AG10803 (cell line): ENCODE measurements around the gene CPT1B.
"Not testable (repeated sequence)": the region's sequence is repeated elsewhere in the genome, so short reads cannot be mapped to it uniquely, and the experiment has no call there.

ENCODE experiments used
- DNase-seq: peaks from one replicate; pipeline ENCODE4 v3.0.0; 2010; ENCODE audit warnings: low read depth
- H3K4me3 ChIP-seq: 2 replicates; pipeline ENCODE4 v1.5.1; 2011; ENCODE audit warnings: mild to moderate bottlenecking, low read length, control low read depth
- TF ChIP-seq, protein P1 (sequence below): conservative IDR thresholded peaks from 2 replicates; pipeline ENCODE4 v1.5.1; 2011; ENCODE audit warnings: mild to moderate bottlenecking, low read length, control low read depth, inconsistent platforms

The CPT1B gene

GRCh38 chr22:50540381-50540780 lies 37.8 kb downstream of the CPT1B start:
- TF ChIP-seq, protein P1, sequence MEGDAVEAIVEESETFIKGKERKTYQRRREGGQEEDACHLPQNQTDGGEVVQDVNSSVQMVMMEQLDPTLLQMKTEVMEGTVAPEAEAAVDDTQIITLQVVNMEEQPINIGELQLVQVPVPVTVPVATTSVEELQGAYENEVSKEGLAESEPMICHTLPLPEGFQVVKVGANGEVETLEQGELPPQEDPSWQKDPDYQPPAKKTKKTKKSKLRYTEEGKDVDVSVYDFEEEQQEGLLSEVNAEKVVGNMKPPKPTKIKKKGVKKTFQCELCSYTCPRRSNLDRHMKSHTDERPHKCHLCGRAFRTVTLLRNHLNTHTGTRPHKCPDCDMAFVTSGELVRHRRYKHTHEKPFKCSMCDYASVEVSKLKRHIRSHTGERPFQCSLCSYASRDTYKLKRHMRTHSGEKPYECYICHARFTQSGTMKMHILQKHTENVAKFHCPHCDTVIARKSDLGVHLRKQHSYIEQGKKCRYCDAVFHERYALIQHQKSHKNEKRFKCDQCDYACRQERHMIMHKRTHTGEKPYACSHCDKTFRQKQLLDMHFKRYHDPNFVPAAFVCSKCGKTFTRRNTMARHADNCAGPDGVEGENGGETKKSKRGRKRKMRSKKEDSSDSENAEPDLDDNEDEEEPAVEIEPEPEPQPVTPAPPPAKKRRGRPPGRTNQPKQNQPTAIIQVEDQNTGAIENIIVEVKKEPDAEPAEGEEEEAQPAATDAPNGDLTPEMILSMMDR = no peak
- DNase-seq = no peak
- no peak overlapping the region for H3K4me3 ChIP-seq

GRCh38 chr22:50537765-50538164 lies 40.5 kb downstream of the CPT1B start:
- H3K4me3 ChIP-seq = no peak overlapping the region
- DNase-seq = no peak
- TF ChIP-seq, protein P1 = no peak

DNA sequence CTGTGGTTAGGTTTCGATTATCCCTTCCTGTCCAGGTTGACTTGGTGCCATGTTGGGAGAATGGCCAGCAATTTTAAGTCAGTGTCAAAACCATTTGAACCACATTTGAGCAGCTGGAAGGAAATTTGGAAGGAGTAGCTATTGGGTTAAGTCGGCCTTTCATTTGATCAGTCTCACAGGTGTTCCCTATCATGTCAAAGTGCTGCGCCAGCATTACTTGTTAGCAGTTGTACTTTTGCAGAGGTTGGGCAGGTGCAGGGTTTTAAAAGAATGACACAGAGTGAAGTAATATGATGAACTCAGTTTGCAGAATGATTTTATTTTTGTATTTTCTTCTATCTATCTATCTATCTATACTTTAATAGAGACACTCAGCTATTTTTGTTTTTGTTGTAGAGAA lies 42.0 kb downstream of the CPT1B start:
- DNase-seq = no peak
- H3K4me3 ChIP-seq = no peak overlapping the region
- TF ChIP-seq, protein P1 = no peak

- H3K4me3 ChIP-seq = no peak overlapping the region
- TF ChIP-seq, protein P1 = no peak
- DNase-seq = no peak
These were observed 43.1 kb downstream of the CPT1B start for GRCh38 chr22:50535113-50535512.

GRCh38 chr22:50533856-50534711 lies 44.1 kb downstream of the CPT1B start:
- H3K4me3 ChIP-seq = not testable (repeated sequence)
- peak; percentile 50 for DNase-seq

DNA sequence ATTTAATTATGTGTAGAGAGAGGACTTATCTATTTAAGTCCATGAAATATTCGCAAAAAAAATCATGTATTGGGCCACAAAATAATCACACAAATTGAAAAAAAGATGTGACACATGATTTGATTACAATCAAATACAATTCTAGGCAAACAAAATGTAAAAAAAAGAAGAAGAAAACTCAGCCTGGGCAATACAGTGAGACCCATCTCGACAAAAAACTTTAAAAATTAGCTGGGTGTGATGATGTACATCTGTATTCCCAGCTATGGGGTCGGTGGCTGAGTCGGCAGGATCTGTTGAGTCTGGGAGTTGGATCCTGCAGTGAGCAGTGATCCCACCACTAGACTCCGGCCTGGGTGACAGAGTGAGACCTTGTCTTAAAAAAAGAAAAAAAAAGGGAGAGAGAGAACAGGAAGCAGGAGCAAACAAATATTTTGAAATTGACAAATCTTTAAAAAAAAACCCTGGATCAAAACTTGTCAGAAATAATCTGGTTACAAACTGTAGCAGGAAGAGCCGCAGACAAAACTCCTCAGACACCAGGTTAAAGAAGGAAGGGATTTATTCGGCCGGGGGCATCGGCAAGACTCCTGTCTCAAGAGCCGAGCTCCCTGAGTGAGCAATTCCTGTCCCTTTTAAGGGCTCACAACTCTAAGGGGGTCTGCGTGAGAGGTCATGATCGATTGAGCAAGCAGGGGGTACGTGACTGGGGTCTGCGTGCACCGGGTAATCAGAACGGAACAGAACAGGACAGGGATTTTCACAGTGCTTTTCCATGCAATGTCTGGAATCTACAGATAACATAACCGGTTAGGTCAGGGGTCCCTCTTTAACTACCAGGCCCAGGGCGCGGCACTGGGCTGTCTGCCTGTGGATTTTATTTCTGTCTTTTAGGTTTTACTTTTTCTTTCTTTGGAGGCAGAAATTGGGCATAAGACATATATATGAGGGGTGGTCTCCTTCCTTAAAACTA lies 45.1 kb downstream of the CPT1B start:
- DNase-seq = no peak
- TF ChIP-seq, protein P1 = no peak
- H3K4me3 ChIP-seq = no peak overlapping the region

DNA sequence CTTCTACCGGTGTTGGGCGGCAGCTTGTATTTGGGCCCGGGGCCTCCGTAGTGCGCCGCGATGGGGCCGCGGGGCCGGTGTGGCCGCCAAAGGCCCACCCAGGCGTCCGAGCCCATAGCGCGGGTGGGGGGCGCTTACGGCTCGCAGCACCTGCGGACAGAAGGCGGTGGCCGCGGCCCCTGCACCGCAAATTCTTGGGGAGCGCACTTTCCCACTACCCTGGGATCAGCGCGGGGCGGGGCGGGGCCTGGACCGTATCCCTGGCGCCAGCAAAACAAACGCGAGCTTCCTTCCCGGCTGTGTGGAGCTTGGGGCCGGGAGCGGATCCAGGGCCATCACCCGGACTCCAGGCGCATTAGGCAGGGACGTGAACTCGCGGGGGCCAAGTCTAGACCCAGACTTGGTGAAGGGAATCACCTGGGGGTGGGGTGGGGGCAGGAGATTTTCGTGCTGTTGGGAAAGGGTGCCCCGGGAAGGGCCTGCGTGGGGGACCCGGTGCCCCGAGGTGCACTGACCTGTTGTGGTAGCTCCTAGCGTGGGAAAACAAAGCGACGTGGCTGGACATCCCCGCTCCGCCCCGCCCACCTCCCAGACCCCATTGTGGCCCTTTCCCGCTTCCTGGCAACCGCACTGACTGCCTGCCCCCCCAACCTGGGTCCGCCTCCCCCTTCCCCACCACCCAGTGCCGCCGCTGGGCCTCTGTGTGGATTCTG lies 46.1 kb downstream of the CPT1B start:
- TF ChIP-seq, protein P1 = no peak
- H3K4me3 ChIP-seq = peak overlapping the region; percentile 66
- DNase-seq = peak; percentile 77
